Measurements from ENCODE around the gene GAMT.
"Not testable (repeated sequence)": the region's sequence is repeated elsewhere in the genome, so short reads cannot be mapped to it uniquely, and the experiment has no call there.

Gene GAMT

DNA sequence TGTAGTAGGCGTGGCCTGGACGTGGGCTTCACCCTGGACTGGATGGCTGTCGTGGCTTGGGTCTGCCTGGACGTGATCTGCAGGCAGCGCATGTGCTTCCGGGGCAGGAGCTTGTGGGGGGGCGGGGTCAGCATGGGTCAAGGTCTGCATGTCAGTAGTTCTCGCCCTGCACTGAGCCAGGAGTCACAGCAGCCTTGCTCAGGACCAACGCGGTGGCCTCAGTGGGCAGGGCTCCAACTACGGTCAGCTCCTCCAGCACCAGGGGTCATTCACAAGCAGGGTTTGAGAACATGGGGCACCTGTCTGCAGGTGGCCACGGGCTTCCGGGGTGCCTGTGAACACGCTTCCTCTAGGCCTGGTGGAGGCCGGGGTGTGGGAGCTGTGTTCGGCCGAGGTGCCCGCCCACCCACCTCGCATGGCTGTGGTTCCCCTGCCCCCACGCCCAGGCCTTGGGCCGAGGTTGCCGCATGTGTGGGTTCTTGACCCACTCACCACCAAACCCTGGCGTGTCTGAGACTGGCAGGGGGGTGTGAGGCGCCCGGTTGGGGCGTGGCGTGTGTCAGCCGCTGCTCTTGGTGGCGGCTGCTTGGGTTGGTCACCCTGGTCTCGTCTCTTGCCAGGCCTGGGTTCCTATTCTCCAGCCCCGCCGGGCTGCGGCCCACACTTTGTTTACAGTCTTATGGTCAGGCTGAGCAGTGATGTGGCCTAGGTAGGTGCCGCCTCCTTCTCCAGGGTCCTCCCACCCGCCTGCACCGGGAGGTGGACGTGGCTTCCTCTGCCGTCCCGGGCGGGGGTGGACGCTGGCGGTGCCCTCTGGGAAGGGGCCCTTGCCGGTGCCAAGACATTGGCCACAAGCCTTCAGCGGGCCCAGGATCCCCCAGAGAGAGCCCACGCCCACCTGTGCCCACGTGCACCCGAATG lies 32.0 kb upstream of the GAMT start:
- DNase-seq: no peak

DNA sequence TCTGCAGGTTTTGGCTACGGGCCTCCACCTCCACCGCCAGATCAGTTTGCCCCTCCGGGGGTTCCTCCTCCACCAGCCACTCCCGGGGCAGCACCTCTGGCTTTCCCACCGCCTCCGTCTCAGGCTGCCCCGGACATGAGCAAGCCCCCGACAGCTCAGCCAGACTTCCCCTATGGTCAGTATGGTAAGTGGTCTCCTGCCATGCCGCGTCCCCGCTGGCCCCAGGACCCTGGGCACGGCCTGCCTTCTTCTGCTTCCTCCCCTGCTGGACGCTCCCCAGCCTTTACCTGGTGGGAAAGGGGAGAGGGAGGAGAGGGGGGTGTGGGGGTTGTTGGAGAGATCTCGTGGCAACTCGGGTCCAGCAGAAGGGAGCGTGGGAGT lies 31.2 kb upstream of the GAMT start:
- DNase-seq: no peak

DNA sequence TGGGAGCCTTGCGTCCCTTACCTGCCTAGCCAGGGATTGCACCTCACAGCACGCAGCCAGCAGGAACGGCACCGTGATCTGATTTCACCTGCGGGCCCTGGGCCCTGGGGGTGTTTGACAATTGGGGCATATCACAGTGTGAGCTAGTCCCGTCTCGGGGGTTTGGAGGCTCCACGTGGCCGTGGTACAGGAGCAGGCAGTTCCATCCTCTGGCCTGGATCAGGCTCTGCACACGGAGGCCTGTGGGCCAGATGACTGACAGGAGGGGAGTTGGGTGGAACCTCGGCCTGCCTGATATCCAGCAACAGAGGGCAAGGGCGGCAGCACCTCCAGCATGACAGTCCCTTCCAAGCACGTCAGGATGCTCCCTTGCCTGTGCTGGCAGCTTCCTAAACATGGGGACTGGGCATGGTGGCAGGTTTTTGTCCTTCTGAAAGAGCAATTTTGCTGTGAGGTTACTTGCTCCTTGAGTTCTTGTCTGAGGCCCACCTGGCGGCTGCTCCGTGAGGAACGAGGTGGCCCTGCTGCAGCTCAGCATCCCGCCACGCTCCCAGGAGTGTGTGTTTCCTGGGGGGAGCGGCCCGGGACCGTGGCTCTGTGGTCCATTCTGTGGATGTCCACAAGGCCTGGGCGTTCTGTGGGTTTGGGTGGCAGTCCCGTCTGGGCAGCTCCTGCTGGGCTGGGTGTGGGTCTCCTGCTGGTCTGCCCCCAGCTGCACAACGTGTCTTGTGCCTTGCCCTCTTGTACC lies 30.6 kb upstream of the GAMT start:
- no peak for DNase-seq

DNA sequence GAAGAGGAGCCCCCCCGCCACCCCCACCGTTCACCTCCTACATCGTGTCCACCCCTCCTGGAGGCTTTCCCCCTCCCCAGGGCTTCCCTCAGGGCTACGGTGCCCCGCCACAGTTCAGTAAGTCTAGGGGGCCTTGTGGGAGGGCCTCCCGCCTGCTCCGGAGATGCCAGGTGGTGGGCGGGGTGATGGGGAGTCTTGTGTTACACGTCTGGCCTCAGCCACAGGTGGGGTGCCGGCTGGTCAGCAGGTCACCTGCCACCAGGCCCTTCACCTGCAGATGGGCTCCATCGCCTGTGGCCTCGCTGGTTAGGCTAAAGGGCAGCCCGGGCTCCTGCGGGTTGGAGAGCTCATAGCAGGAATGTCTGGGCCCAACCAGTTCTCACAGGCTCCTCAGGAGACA lies 28.9 kb upstream of the GAMT start:
- no peak for DNase-seq

DNA sequence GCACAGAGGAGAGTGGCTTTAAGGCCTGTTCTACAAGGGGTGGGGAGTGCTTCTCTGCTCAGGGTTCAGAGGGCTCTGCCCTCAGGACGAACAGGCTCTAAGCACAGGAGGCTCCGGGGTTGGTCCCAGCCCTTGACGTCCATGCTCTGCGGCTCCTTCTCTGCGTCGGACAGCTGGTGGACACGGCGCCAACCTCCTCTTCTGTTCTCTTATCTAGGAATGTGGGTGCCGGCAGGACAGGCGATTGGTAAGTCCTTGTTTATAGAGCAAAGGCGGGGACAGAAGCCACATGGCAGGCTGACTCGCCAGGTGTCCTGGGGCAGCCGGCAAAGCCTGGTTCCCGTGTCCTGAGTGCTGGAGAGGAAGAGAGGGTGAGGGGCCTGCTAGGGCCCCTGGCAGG lies 28.4 kb upstream of the GAMT start:
- no peak for DNase-seq

DNA sequence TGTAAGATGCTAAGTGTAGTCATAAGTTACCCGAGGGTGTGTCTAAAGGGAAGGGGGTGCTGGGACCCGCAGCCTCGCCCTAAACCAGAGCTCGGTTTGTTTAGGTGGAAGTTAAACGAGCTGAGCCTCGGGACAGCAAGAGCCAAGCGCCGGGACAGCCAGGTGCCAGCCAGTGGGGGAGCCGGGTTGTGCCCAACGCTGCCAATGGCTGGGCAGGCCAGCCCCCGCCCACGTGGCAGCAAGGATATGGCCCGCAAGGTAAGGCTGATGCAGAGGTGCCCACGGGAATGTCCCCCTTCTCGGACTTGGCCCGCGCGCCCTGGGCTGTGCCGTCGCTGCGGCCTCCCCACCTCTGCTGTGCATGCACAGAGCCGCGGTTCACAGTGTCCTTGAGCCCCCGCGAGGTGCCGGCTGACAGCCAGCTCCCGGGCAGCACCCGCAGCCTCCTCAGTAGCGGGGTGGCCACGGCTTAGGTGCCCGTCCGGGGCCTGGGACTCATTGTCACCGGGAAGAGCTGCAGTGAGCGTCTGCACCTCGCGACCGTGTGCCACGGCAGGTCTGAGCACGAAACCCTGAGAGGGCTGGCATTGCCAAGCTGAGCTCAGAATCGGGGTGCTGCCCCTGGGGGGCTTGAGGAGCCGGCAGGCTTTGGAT lies 27.5 kb upstream of the GAMT start:
- no peak for DNase-seq

DNA sequence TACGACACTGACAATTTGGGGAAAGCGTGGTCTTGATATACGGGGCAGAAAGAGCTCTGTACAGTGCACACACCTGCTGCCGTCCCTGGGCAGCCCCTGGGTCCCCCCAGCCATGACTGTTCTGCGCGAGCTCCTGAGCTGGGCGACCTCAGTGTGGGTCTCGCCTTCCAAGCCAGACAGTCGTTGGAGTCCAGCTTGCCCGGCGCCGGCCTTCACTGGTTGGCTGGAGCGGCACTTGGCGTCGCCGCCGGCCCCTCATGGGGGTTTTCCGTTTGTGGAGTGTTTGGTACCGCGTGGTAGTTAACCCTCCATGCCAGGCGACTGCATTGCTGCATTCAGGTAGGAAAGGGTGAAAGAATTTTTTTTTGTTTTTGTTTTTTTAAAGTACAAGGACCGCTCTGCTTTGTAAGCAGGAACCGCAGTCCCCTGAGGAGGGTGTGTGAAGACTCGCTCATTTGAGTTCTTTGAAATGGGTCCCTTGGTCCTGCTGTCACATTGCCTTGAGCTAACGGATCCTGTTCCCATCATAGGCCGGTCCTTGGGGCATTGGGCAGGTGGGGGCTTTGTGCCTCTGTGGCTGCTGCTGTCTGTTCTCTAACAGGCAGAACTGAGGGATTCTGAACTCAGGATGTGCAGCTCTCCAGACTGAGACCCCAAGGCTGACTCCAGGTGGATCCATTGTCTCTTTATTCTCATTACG lies 26.0 kb upstream of the GAMT start:
- DNase-seq: no peak

DNA sequence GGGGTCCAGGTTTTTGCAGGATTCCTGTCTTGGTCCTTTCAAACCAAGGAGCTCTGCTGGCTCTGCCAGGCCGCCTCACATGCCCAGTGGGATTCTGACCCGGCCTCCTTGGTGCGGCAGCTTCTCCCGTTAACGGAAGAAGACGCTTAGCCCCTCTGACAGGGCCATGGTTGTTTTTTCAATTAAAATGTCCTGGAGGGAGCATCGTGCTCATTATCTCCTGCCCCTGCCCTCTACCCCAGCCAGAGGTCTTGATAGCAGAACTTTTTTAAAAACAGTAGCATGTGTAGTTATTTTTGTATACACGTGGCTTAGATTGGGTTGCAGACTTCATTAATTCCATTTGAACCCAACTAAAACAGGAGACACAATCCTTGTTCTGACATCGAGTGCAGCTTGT lies 25.4 kb upstream of the GAMT start:
- DNase-seq: no peak

DNA sequence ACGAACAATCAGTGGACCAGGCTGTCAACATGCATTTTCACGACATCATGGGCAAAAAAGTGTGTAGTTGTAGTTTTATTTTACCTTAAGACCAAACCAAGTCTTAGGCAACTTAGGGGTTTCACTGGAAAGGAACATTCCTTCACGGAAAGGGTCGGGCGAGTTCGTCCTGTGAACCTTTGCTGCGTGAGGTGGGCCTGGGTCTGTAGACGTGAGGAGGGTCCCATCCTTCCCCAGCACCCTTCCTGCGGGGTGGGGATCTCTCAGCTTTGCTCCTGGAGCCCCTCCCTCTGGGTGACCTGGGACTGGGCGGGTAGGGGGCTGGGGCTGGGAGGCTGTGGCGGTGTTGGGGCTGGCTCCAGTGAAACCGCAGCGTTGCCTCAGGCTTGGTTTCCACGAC lies 24.6 kb upstream of the GAMT start:
- DNase-seq: no peak

DNA sequence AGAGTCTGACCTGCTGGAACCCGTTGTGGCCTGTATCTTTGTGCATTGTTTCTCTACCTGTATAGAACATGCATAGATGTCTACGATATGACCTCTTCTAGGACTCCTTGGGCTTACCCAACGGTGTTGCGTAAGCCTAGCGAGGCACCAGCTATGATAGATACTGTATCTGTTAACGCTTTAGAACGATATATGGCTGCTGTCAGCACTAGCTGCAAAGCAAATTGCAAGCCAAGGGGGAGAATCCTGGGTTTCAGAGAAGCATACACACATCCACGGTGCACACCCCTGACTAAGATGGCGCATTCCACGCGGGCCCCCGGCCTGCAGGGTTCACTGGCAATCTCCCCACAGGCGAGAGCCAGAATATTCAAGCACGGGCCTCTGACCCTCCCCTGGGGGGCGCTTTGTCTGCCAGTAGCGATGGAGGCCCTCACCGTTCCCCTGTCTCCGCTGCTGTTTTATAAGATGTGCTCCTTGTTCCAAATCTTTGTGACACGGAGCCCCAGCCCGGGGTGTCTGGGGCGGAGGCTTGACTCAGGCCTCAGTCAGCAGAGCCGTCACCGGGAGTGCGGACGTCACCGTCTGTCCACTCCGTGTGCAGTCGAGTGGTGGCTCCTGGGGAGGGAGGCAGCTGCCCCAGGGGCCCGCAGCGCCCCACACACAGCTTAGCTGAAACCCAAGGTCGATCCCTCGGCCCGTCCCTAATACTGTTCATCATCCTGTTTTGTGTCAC lies 23.9 kb upstream of the GAMT start:
- DNase-seq: no peak

DNA sequence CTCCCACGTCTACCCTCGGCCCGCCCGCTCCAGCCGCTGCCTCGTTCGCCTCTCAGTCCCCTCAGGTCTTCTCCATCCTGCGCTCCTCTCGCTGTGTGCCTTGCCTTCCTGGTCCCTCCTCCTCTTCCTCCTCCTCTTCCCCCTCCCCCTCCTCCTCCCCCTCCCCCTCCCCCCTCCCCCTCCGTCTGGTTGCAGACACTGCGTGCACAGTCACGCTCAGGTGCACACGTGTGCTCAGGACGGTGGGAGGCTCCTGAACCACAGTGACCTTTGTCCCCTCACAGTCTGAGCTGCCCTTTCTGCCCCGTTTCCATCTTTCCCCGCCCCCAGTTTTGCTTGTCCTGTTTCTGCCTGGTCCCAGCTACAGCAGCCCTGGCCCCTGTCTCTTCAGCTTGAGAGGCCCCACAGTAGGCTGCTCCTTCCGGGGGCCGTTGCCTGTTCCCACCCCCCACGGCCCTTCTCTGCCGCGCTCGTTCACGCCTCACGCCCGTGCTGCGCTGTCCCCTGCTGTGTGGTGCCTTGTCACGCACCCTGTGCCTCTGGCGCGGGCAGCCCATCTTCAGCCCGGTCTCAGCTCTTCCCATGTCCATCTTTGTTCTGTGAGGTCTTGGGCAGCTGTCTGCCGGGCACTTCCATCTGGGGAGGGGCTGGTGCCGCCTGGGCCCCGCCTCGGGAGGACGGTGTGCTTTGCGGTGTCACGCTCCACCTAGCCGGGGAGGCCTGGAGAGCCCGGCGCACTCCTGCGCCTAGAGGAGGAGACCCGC lies 23.0 kb upstream of the GAMT start:
- DNase-seq: no peak

DNA sequence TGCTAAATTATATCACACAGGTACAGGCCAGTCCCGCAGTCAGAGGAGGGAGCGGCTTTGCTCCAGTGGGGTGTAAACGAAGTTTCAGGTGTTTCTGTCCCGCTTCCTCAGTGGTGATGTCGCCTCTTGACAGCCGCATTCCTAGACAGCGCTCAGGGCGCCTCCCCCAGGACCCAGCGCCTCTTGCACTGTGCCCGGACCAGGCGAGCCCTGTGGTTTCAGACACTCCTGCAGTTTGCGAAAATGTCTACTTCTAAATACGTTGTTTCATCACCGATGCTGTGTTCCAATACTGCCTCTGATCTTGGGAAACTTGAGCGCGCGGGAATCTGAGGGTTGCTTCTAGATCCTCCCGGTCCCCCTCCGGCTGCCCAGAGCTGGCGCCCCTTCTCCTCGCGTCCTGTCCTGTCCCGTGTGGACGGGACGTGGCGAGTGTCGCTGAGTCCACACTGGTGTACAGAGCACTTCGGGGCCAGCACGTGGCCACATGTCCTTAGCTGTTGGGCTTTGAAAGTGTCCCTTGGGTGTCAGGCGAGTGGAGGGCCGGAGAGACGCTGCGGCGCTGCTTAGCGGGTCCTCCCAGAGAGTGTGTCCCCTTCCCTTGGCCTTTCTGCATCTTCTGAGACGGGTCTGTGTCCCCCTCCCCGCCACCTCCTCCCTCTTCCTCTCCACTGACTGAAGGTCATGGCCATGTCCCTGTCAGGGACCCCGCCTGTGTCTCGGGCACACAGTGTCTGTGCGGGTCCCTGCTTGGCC lies 22.3 kb upstream of the GAMT start:
- DNase-seq: no peak

DNA sequence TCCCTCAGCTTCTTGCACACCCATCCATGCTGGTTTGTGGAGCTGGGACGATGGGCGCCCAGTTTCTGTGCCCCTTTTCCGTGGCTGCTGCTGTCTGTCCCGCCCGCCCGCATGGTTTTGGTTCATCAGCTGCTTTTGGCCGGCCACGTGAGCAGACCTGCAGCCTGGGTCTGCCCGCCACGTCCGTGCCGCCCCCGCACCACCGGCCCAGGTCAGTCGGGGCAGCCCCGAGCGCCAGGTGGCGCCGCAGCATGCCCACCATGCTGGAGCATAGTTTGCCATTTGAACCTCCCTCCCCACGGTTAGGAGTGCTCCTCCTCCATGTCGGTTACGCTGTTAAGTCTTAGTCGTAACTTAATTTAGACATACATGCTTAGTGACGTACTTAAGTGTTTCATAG lies 21.6 kb upstream of the GAMT start:
- no peak for DNase-seq

DNA sequence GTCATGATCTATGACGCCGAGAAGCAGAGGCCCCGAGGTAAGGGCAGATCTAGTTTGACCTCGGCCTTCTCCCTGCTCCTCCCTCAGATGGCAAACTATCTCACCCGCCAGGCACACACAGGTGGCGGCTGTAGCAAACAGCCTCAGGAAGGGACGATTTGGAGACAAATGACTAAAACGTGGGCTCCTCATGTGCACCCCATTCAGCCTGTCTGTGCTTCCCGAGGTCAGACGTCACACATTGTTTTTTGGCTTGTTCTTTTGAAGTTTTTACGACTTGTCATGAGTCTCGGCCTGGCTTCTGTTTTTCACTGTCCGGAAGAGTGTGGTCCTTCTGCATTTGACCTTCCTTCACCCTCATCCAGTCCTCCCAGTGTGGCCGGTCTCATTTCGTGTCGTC lies 21.0 kb upstream of the GAMT start:
- DNase-seq: no peak

DNA sequence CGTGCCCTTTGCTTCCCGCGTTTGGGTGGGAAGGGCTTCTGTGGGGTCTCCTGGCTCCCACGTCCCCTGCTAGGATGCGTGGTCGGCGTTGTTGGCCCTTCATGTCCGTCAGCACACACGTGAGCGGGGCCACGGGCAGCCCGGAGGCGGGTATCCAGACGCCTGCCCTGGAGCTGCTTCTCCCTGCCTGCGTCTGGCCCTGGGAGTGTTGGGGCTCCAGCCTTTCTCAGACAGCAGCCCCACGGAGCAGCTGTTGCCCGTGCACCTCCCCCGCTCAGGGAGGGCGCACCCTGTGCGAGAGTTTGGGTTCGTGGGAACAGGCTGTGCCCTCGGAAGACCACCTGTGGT lies 20.6 kb upstream of the GAMT start:
- no peak for DNase-seq

DNA sequence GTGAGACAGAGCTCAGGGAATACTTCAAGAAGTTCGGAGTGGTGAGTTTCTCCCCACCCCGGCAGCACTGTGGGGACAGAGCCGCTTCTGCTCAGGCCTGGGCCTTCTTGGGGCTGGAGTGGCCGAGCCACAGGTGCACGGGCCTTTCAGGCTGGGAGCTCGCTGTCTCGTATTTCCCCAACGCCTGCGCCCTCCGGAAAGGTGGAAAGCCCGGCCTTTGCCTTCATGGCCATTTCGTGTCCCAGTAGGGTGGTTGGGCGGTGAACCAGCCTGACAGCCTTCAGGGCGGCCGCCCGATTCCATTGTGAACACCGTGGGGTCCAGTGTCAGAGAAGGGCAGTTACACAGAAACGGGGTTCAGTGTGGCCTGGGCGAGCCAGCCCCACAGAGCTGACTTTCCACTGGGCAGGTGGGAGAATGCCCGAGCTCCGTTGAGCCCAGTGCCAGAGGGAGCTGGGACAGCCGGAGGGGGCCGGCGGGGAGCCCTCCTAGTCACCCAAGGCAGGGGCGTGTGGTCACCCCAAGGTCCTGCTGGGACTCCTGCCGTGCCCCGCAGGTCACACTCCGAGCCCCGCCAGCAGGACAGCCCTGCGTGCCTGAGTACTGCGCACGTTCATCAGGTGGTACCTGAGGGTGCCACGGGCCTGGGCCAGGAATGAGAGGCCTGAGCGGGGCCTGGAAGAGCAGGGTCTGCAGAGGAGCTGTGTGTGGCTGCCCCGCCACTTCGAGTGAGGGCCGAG lies 20.0 kb upstream of the GAMT start:
- no peak for DNase-seq

DNA sequence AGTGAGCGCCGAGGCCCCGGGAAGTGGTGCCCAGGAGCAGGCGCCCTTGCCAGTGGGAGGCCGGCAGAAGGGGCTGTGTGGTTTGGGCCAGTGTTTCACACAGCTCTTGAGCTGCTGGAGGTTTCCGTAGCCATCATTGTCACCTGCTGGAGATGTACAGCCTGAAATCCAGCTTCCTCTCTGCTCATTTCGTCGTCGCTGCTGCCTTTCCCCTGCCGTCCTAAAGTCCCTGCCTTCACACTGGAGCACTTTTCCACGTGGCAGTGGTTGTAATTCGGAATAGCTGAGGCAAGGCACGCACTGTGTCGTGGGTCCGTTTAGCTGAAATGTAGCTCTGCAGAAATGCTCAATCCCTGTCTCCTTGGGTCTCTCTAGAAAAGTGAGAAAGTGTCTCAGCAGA lies 19.2 kb upstream of the GAMT start:
- no peak for DNase-seq

DNA sequence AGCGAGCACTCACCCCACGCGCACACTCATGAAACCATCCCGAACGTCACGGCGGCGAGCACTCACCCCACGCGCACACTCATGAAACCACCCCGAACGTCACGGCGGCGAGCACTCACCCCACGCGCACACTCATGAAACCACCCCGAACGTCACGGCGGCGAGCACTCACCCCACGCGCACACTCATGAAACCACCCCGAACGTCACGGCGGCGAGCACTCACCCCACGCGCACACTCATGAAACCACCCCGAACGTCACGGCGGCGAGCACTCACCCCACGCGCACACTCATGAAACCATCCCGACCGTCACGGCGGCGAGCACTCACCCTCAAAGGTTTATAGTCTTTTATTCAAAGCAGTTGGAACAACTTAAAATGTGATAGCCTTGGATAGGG lies 18.7 kb upstream of the GAMT start:
- not testable (repeated sequence) for DNase-seq

DNA sequence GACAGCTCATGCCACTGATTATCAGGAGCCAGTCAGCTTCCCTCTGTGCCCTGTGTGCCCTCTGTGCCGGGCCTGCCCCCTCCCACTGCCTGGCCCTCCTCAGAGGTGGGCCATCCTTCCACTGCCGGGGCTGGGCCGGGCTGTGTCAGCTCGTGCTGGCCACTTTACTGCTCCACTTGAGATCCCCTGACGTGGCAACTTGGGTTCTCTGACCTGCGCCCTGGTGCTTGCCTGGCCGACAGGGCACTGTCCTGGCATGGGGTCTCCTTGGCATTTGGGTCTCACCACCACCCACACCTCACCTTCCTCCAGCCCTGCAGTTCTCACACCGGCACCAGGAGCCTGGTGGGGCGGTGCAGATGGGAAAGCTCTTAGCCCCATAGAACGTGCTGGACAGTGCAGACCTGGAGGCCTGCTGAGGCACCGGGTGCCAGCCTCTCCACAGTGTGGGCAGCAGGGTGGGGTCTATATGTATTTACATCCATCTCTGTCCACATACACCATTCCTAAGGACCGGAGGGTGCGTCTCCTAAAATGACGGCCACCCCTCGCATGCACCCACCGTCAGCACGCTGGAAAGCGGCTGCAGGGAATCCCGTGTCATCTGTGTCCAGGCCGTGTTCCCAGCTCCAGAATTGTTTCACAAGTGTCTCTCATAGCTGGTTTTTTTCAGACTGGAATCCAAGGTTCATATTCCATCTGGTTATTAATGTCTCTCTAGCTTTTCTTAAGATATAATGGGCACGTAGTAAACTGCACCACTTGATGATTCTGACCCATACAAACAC lies 17.8 kb upstream of the GAMT start:
- DNase-seq: no peak

DNA sequence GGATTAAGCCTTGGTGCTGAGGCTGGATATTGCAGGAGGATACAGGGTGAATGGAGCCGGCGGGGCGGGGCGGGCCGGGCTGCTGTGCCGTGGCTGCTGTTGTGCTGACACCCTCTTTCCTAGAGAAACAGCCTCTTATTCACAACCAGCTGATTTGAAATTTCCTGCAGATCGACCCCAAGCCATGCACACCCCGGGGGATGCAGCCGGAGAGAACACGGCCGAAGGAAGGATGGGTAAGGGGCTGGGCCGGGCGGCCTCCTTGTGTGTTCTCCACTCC lies 17.1 kb upstream of the GAMT start:
- DNase-seq: no peak

Data from HCEC 1CT (cell line).